Activated naive CD8-positive, alpha-beta T cell treated with anti-CD3 and anti-CD28 coated beads, Interleukin-2, amount 50 U/mL, for 24 hours (primary cell): ENCODE results near the gene ELP5.

ENCODE experiments used
- ATAC-seq: fragments of 150-1000 bp; cut with Tn5 transposase; one replicate; pipeline ENCODE4 v1.10.0; 2021
- DNase-seq: peaks from one replicate; pipeline ENCODE4 v3.0.0; 2021
- H3K27ac Mint-ChIP-seq: one replicate; pipeline ENCODE4 v1.8.0; 2021; ENCODE audit warnings: mild to moderate bottlenecking, mixed read lengths
- H3K27me3 Mint-ChIP-seq: one replicate; pipeline ENCODE4 v1.8.0; 2021; ENCODE audit warnings: mixed read lengths
- H3K36me3 Mint-ChIP-seq: one replicate; pipeline ENCODE4 v1.8.0; 2021; ENCODE audit warnings: low read depth, mixed read lengths
- H3K4me1 Mint-ChIP-seq: one replicate; pipeline ENCODE4 v1.8.0; 2021; ENCODE audit warnings: mixed read lengths
- H3K4me3 Mint-ChIP-seq: one replicate; pipeline ENCODE4 v1.8.0; 2021; ENCODE audit warnings: mild to moderate bottlenecking, moderate library complexity, mixed read lengths
- H3K9me3 Mint-ChIP-seq: one replicate; pipeline ENCODE4 v1.8.0; 2021; ENCODE audit warnings: mixed read lengths

ELP5 gene

DNA sequence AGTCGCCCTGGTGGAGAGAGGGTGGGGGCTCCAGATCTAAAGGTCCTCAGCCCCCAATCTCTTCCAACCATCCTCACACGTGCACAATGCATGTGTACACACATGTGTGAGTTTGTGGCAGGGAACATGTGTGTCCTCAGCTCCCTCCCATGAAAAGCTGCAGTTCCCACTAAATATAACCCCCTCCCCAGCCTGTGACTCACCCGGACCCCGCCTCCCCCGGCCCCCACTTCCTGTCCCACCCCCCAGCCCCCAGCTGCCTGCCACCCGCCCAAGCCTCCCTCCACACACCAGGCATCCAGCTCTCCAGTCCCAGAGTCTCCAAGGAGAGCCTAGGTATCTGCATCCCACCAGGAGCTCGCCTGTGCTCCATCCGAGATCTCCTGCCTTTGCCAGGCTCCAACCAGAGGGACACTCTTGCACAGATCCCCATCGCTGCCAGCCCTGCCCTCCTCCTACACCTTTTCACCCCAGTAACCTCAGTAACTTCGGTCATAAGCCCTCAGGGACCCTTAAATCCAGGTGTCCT, 36.3 kb upstream of the ELP5 start:
- DNase-seq: no peak
- H3K27me3 Mint-ChIP-seq: peaks cover 2% of the 10 kb centered on the region
- ATAC-seq: no peak
- peak overlapping the region; percentile 85 for H3K27ac Mint-ChIP-seq
- peak overlapping the region; percentile 84 for H3K4me3 Mint-ChIP-seq
- peaks cover 65% of the 10 kb centered on the region for H3K4me1 Mint-ChIP-seq
- no peaks in the 10 kb centered on the region for H3K36me3 Mint-ChIP-seq
- H3K9me3 Mint-ChIP-seq: no peaks in the 10 kb centered on the region

DNA sequence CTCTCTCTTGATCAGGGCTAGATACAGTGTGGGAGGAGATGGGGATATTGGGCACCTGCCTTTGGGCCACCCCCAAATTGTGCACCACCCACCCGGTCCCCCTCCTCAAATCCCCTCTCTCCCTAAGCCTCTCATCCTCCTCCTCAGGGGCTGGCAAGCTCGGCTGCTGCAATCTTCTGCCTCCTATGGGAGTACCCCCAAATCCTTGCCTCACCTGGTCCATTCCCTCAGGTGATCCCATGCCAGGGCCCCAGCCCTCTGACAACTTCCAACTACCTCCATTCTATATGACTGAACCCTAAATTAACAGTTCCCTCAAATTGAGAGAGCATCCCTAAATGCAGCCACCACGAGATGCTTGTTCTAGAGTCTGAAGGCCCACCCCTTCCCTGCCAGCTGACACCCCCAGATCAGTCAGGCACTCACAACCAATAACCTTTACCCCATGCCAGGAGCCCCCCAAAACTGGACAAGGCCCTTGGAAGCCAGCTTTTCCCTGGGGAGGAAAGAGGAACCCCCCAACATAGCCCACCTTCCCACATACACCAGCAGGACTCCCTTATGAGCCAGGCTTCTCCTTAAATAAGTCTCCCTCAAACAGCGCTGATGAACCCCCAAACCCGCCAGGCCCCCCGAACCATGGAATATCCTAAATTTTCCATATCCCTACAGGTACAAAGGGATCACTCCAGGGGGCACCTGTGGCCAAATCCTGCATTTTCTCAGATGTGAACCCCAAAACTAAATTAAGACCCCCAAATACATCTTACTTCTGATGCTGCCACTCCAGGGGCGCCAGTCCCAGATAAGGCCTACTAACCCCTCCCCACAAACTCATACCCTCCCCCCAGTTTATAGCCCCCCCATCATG, 35.5 kb upstream of the ELP5 start:
- H3K4me1 Mint-ChIP-seq: peaks cover 69% of the 10 kb centered on the region
- ATAC-seq: no peak
- peak overlapping the region; percentile 72 for H3K4me3 Mint-ChIP-seq
- no peak for DNase-seq
- no peaks in the 10 kb centered on the region for H3K9me3 Mint-ChIP-seq
- peaks cover 2% of the 10 kb centered on the region for H3K27me3 Mint-ChIP-seq
- peaks cover 5% of the 10 kb centered on the region for H3K36me3 Mint-ChIP-seq
- H3K27ac Mint-ChIP-seq: peak overlapping the region; percentile 29

DNA sequence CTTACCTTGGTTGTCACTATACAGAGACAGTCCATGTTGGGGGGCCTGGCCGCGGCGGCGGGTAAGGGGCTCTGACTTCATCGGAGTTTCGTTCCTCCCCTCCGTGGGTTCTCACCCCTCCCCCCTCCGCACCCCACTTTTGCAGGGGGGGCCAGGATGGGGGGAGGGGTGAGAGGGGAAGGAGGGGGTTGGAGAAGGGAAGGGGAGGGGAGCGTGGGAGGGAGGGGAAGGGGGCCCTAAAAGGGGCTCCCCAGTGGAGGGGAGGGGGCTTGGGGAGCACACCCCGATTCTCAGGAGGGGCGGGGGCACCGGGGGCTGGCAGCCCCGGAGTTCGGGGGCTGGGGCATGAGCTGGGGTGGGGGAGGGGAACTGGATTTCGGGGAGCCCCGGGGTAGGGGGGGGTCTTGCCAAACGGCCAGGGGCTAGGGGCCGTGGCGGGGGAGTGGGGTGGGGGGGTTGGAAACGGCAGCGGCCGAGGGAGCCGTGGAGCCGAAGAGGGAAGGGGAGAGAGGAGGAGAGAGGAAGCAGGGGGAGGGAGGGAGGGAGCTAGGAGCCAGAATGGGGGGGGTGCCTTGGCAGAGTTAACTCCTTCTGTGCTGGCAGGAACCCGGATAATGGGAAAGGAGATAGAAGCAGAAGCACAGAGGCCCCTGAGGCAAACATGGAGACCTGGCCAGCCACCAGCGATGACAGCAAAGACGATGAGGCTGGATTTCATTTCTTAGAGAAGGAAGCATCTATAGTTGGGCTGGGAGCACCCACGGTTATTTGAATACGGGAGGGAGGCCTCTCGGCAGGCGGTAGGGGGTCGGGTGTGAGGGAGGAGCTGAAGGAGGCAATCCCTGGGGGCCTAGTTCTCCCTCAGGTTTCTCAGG, 34.7 kb upstream of the ELP5 start:
- DNase-seq (peak; percentile 40), ATAC-seq (no peak)
- H3K36me3 Mint-ChIP-seq: peaks cover 6% of the 10 kb centered on the region
- H3K9me3 Mint-ChIP-seq: no peaks in the 10 kb centered on the region
- peak overlapping the region; percentile 49 for H3K27ac Mint-ChIP-seq
- H3K4me1 Mint-ChIP-seq: peaks cover 71% of the 10 kb centered on the region
- peaks cover 2% of the 10 kb centered on the region for H3K27me3 Mint-ChIP-seq
- peak overlapping the region; percentile 72 for H3K4me3 Mint-ChIP-seq

DNA sequence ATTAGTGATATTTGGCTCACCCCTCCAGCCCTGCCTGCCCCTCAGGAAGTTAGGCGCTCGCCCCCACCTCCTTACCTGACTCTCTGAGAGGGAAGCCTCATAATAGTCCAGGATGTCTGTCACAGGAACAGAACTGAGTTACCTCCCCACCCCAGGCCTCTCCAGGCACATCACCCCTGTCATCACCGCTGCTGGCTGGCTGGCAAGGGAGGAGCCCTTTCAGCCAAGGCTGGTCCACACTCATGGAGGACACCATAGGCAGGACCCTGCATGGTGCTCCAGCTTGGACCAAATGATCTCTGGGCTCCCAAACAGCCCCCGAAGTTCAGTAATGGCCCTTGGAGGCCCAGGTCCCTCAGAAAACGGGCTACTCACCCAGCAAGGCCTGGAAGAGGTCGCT, 33.8 kb upstream of the ELP5 start:
- peak overlapping the region; percentile 41 for H3K4me3 Mint-ChIP-seq
- H3K27me3 Mint-ChIP-seq: peaks cover 2% of the 10 kb centered on the region

DNA sequence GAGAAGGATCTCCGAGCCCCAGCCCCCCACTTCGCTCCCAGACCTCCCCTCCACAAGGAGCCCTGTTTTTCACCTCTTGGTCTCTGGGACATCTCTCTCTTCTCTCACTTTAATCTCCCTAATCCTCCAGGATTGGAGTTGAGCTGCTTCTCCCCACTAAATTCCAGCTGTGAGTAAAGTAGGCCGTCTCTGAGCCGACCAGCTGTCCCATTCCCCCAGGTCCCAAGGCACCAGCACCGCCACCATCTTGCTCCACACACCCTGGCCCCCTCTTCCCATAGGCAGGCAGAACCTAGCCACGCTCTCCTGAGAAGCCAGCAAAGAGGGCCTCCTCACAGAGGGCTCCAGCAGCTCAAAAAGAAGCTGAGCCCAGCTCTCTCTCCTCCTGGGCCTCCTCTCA, 33.3 kb upstream of the ELP5 start:
- DNase-seq: no peak

More for the DNA sequence above, 33.8 kb upstream of the ELP5 start:
- Mint-ChIP-seq H3K4me1 (peaks cover 70% of the 10 kb centered on the region), H3K27ac (peak overlapping the region; percentile 49), H3K36me3 (peaks cover 14% of the 10 kb centered on the region), H3K9me3 (no peaks in the 10 kb centered on the region)
- DNase-seq (peak; percentile 24), ATAC-seq (no peak)

DNA sequence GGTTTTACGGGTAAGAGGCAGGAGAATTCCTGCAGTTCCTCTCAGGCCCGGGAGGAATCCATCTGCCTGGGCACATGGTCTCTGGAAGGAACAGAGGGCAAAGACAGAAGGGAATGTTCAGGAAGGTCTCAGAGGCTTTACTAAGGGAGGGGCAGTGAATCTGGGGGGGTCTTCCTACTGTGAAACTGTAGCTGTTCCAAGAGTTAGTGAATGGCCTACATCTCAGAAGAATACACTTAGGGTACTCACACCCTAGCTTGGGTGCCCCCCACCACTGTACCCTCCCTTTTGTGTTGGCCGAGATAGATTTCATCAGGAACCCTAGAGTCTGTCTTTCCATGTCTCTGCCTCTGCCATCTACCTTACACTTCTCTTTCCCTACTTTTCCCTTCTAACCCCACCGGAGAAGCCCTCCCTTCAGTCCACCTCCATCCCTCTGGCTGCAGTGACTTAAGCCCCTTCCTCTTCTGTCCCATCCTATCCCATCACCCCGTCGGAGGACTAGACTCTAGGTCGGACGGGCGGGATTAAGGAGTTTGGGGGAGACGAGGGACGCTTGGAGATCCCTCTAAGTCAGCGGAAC, 32.7 kb upstream of the ELP5 start:
- H3K36me3 Mint-ChIP-seq: peaks cover 22% of the 10 kb centered on the region
- peak overlapping the region; percentile 95 for H3K27ac Mint-ChIP-seq
- H3K27me3 Mint-ChIP-seq: no peaks in the 10 kb centered on the region
- H3K4me1 Mint-ChIP-seq: peaks cover 60% of the 10 kb centered on the region
- peak overlapping the region; percentile 93 for H3K4me3 Mint-ChIP-seq
- ATAC-seq (no peak), DNase-seq (no peak)
- H3K9me3 Mint-ChIP-seq: no peaks in the 10 kb centered on the region

More for the DNA sequence above, 33.3 kb upstream of the ELP5 start:
- peak overlapping the region; percentile 95 for H3K27ac Mint-ChIP-seq
- H3K36me3 Mint-ChIP-seq: peaks cover 19% of the 10 kb centered on the region
- peaks cover 65% of the 10 kb centered on the region for H3K4me1 Mint-ChIP-seq
- peak overlapping the region; percentile 93 for H3K4me3 Mint-ChIP-seq
- no peak for ATAC-seq
- H3K27me3 Mint-ChIP-seq: no peaks in the 10 kb centered on the region
- no peaks in the 10 kb centered on the region for H3K9me3 Mint-ChIP-seq

DNA sequence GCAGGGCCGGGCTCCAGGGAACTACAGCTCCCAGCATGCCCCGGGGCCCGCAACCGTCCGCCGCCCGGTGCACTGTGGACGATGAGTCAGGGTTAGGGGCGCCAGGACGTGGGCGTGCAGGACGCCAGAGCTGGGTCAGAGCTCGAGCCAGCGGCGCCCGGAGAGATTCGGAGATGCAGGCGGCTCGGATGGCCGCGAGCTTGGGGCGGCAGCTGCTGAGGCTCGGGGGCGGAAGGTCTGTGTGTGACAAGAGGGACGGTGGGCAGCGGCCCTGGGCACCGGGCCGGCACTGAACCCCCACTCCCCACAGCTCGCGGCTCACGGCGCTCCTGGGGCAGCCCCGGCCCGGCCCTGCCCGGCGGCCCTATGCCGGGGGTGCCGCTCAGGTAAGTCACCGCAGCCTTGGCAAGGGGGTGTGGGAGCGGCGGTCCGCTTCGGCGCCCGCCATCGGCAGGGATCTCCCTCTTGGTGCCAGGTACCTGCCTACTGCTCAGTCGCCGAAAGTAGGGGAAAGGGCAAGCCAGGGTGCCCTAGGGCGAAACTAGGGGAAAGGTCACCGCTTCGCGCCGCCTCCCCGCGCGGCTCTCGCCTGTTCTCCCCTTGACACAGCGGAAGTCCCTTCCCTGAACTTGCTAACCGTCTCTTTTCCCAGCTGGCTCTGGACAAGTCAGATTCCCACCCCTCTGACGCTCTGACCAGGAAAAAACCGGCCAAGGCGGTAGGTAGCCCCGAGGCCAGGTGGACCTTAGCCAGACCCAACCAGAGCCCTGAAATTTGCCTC, 32.0 kb upstream of the ELP5 start, which contains the start of the genes ACADVL and DLG4:
ACADVL (plus strand) TSS at position 127 of the 781 bp plus-strand sequence; CDS start at position 174, 47 bp downstream.
DLG4 (minus strand) TSS at position 25 of the 781 bp plus-strand sequence.
- H3K27ac Mint-ChIP-seq: peak within 1 kb of the TSS; percentile 95
- H3K4me1 Mint-ChIP-seq: peaks cover 54% of the 10 kb centered on the region
- H3K27me3 Mint-ChIP-seq: no peaks in the 10 kb centered on the region
- peak within 1 kb of the TSS; percentile 93 for H3K4me3 Mint-ChIP-seq
- DNase-seq (peak; percentile 88), ATAC-seq (peak; percentile 72)
- H3K9me3 Mint-ChIP-seq: no peaks in the 10 kb centered on the region
- peaks cover 22% of the 10 kb centered on the region for H3K36me3 Mint-ChIP-seq

DNA sequence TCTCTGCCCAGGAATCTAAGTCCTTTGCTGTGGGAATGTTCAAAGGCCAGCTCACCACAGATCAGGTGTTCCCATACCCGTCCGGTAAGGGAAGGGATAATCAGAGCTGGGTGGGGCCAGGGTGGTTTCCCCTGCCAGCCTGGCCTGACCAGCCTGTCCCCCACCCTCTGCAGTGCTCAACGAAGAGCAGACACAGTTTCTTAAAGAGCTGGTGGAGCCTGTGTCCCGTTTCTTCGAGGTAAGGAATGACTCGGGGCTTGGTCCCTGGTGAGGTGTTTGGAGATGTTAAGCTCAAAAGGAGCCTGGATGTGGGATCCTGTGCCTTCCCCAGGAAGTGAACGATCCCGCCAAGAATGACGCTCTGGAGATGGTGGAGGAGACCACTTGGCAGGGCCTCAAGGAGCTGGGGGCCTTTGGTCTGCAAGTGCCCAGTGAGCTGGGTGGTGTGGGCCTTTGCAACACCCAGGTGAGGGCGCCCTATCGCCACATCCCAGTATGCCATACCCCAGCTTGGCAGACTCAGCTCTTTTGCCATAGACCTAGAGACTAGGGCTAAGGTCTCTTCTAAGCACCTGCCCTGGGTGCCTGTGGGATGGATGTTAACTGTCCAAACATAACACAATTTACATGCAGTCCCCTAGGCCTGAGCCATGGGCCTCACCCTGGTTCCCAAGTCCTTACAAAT, 31.3 kb upstream of the ELP5 start:
- Mint-ChIP-seq H3K4me3 (peak overlapping the region; percentile 93), H3K27ac (peak overlapping the region; percentile 95), H3K27me3 (no peaks in the 10 kb centered on the region), H3K9me3 (no peaks in the 10 kb centered on the region), H3K4me1 (peaks cover 49% of the 10 kb centered on the region), H3K36me3 (peaks cover 22% of the 10 kb centered on the region)
- DNase-seq: peak; percentile 66
- ATAC-seq: peak; percentile 42

DNA sequence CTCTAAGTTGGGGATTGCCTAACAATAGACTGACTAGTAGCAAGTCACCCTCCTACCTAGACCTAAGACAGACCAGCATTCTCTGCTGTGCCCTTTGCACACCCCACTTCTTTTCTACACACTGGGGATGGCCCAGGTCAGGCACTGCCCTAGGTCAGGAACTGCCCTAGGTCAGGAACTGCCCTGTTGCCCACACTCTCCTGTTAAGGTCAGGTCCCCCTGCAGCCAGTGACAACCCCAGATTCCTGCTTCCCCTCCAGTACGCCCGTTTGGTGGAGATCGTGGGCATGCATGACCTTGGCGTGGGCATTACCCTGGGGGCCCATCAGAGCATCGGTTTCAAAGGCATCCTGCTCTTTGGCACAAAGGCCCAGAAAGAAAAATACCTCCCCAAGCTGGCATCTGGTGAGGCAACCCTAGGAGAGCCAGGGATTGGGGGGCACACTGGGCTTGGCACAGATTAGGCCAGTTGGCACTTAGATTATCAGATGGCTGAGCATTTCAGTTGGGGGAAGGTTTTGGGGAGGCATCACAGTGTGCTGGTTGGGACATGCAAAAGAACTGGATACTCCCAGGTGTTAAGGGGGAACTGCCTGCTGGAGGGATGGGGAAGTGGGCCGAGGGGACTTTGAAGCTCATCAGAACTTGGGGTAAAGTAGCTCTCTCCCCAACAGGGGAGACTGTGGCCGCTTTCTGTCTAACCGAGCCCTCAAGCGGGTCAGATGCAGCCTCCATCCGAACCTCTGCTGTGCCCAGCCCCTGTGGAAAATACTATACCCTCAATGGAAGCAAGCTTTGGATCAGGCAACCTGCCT, 30.5 kb upstream of the ELP5 start:
- peaks cover 22% of the 10 kb centered on the region for H3K36me3 Mint-ChIP-seq
- peaks cover 41% of the 10 kb centered on the region for H3K4me1 Mint-ChIP-seq
- H3K9me3 Mint-ChIP-seq: no peaks in the 10 kb centered on the region
- peak overlapping the region; percentile 35 for H3K27ac Mint-ChIP-seq
- no peaks in the 10 kb centered on the region for H3K27me3 Mint-ChIP-seq
- peak overlapping the region; percentile 93 for H3K4me3 Mint-ChIP-seq
- ATAC-seq (no peak), DNase-seq (no peak)

DNA sequence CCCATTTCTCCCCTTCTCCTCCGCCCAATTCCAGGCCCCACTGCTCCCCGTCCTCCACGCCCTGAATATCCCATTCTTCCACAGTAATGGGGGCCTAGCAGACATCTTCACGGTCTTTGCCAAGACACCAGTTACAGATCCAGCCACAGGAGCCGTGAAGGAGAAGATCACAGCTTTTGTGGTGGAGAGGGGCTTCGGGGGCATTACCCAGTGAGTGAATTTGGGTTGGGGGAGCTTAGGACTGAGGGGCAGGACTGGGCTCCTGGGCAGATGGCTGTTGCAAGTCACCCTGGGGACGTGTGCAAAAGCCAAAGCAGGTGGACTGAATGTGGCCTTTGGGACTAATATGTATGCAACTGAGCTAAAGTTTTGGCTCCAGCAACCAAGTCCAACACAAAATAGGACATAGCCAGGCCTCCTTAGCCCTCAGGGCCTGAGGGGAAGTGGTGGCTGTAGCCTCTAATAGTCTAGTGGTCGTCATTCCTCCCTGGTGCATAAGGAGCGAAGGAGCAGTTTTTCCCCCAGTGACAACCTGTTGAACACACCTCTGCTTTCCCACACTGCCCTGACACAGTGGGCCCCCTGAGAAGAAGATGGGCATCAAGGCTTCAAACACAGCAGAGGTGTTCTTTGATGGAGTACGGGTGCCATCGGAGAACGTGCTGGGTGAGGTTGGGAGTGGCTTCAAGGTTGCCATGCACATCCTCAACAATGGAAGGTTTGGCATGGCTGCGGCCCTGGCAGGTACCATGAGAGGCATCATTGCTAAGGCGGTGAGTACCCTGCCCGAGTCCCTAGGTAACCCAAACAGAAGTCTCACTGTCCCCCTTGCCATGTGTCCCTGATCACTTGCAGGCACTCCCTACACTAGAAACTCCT, 29.7 kb upstream of the ELP5 start:
- no peak for DNase-seq
- Mint-ChIP-seq H3K9me3 (no peaks in the 10 kb centered on the region), H3K36me3 (peaks cover 26% of the 10 kb centered on the region), H3K4me1 (peaks cover 37% of the 10 kb centered on the region), H3K27me3 (no peaks in the 10 kb centered on the region), H3K27ac (peak overlapping the region; percentile 35), H3K4me3 (no peak overlapping the region)
- ATAC-seq: no peak

DNA sequence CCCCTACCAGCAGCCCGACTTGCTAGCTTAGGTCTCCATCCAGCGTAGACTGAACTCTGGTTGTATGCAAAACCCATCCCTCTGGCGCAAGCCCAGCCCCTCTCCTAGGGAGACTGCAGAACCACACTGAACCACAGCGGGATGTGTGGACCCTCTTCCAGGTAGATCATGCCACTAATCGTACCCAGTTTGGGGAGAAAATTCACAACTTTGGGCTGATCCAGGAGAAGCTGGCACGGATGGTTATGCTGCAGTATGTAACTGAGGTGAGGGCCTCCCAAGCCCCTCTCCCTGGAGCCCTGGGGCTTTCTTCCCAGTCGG, 29.1 kb upstream of the ELP5 start:
- Mint-ChIP-seq H3K9me3 (no peaks in the 10 kb centered on the region), H3K27me3 (no peaks in the 10 kb centered on the region), H3K36me3 (peaks cover 27% of the 10 kb centered on the region), H3K4me3 (no peak overlapping the region), H3K27ac (no peak overlapping the region), H3K4me1 (peaks cover 33% of the 10 kb centered on the region)
- ATAC-seq (no peak), DNase-seq (no peak)

DNA sequence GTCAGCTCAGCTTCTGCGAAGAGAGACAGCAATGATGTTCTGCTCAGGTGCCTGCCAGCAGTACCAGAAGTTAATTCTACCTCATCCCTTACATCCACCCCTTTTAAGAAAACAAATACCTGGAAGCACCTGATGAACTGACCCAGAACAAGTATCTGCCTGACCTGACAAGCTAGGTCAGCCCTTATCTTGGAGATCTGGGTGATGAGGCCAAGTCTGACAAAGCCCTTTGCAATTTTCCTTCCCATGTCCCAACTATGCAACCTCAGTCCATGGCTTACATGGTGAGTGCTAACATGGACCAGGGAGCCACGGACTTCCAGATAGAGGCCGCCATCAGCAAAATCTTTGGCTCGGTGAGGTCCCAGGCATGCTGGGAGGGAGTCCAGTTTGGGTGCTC, 28.6 kb upstream of the ELP5 start:
- ATAC-seq (no peak), DNase-seq (no peak)
- H3K4me3 Mint-ChIP-seq: no peak overlapping the region
- no peaks in the 10 kb centered on the region for H3K9me3 Mint-ChIP-seq
- H3K27ac Mint-ChIP-seq: no peak overlapping the region
- H3K36me3 Mint-ChIP-seq: peaks cover 31% of the 10 kb centered on the region
- H3K4me1 Mint-ChIP-seq: peaks cover 33% of the 10 kb centered on the region
- H3K27me3 Mint-ChIP-seq: no peaks in the 10 kb centered on the region
